Measurements from ENCODE around the gene KRTAP4-9.
"Not testable (repeated sequence)": the region's sequence is repeated elsewhere in the genome, so short reads cannot be mapped to it uniquely, and the experiment has no call there.

KRTAP4-9 gene

DNA sequence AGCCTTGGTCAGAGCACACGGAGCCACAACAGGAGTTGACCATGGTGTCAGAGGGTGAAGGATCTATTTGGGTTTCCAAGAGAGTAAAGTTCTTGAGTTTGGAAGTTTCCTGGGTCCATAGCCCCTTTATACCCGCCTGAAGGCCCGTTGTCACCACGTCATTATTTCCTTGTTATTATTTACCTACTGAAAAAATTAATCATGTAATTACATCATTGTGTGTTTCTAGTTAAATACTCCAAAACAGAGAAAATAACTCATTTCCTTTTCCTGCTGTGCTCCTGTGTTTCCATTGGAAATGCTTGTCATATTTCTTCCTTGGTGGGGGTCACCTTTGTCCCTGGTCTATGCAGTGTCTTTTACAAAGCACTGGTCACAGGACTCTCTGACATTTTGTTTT, 7.1 kb upstream of the KRTAP4-9 start, which contains the start of gene KRTAP4-8:
Gene KRTAP4-8 (minus strand): TSS at position 101 of the 400 bp plus-strand sequence. CDS start 58 bp downstream, at position 43.
- DNase-seq (ENCODE audit: low spot score) = no peak

DNA sequence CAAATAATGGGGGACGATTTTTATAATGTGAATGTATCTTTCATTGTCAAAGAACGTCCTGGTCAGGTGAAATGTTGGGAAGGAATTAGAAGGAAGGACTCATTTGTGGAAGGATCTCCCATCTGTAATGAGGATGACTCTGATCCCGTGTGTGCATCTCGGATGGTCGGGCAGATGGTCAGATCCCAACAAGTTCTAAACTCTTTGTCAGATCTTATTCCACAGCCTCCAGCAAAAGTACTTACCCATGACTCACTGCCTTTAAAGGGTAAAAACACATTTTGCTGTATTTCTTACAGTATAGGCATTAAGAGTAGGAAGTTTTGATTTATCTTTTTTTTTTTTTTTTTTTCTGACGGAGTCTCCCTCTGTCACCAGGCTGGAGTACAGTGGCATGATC, 6.7 kb upstream of the KRTAP4-9 start:
- no peak for DNase-seq (ENCODE audit: low spot score)

DNA sequence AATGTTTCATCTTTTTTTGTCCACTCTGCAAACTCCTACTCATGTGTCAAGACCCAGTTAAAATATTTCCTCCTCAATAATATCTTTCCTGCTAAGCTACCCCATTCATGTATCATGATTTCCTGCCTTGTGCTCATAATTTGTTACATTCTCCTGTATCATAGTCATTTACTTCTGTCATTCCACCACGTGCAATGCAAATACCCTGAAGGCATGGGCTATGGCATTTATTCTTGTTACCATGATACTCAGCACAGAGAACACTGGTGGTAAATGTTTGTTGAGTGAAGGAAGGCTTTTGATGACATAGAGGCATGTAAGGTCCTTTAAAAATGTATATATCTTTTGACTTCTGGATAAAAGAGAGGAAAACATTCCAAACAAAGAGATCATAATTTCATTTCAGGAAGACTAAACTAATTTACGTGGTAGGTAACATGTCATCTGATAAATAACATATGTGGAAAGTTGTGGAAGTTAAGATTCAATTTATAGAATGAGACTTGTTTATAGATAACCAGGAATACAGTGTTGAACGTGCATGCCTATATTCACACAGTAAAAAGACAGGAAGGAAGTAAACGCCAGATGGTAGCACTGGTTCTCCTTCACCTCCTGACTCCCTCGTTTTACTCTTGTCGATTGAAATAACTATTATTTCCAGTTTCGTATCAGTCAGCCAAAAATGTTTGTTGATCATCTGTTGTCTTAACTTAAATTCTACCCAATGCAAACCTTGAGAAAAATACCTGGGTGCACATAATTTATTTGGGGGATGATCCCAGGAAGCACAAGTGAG, 5.3 kb upstream of the KRTAP4-9 start:
- not testable (repeated sequence) for DNase-seq (ENCODE audit: low spot score)

DNA sequence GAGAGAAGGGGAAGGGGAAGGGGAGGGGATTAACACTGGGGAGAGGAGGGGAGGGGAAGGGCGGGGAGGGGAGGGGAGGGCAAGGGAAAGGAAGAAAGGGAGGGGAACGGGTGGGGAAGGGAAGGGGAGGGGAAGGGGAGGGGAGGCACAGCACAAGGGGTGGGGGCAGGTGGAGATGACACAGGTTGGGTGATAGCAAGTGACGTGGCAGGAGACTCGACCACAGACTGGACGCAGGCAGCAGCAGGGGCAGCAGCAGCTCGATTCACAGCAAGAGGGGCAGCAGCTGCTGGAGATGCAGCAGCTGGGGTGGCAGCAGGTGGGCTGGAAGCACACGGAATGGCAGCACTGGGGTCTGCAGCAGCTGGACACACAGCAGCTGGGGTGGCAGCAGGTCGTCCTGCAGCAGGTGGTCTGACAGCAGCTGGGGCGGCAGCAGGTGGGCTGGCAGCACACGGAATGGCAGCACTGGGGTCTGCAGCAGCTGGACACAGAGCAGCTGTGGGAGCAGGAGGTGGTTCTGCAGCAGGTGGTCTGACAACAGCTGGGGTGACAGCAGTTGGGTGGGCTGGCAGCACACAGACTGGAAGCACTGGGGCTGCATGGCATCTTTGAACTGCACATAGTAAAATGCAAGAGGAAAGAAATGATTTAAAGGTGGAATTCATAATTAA, 3.5 kb upstream of the KRTAP4-9 start, which contains the start of gene KRTAP4-16:
Gene KRTAP4-16 (minus strand): TSS at position 624 of the 674 bp plus-strand sequence. CDS start 0 bp downstream, at position 624.
- no peak for DNase-seq (ENCODE audit: low spot score)

DNA sequence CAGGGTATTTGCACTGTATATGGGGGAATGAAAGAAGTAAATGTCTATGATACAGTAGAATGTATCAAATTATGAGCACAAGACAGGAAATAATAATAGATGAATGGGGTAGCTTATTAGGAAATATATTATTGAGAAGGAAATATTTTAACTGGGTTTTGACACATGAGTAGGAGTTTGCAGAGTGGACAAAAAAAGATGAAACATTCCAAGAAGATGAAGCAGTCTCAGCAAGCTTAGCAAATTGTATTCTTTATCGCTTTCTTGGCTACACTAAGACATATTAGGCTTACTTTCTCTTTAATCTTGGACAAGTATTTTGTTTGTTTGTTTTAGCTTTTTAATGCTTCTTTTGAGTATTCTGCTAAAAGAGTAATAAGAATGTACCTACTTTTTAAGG, 1.3 kb upstream of the KRTAP4-9 start:
- no peak for DNase-seq (ENCODE audit: low spot score)

DNA sequence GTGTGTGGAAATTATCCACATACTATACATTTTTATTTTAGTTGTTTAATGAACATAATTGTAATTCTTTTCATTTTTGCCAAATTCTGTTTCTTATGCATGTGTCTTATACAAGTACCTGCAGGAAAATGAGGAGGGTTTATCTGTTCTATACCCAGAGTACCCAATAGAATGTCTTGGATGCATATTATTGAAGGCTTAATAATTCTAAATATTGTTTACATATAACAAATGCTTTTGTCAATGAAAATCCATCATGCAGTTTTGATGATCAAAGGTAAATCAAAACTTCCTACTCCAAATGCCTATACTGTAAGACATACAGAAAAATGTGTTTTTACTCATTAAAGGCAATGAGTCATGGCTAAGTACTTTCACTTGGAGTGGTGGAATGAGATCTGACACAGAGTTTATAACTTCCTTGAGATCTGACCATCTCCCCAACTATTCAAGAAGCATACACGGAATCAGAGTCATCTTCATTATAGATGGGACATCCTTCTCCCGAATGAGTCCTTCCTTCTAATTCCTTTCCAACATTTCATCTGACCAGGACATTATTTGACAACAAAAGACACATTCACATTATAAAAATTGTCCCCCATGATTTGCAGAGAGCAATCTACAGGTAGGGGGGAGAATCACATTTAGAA, 677 bp upstream of the KRTAP4-9 start:
- not testable (repeated sequence) for DNase-seq (ENCODE audit: low spot score)

DNA sequence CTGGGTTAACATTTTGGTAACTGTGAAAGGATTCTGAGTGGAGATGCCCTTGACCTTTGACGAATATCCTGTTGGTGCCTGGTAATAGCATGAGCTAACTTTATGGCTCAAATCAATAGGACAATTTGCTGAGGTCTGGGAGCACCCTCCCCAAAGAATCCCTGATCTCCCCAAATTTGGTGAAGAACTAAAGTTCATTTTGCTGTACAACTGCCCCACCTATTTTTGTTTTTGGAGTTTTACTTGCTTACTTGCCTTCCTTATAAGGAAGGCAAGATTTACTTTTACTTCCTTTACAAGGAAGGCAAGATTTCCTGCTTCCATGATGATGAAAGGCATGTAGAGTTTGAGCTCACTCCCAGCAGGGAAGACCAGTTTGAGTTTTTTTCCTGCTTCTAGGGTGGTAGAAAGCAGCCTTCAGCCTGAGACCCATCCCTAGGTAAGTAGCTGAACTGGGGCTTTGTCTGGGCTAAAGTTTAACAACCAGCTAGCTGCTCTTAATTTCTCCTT, 2.8 kb downstream of the KRTAP4-9 start:
- DNase-seq (ENCODE audit: low spot score) = no peak

DNA sequence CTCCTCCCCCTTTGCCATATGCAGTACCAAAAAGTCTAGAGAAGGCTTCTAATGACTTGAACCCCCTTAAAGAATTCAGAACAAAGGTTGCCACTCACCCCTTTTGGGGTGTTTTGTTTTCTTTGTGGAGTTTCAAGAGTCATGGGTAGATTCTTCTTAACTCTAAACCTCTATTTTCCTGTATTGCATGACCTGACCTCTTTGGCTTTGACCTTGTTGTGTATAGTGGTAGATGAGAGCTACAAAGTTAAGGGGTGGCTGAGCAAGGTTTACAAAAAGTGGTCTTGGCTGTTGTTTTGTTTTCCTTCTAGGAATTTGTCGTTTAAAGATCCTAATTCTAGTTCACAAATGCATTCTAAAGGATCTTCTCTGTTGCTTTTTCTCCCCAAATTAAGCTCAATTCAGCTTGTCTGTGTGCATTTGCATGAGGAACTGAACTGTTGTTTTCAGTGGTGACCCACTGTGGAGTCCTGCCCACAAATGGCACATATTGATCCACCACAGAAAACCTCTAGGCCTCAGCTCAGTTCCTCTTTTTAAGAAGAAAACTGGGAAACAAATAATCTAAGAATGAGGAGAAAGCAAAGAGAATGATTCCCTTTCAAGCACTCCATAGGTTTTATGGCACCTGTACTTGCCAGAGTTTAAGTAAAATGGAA, 3.7 kb downstream of the KRTAP4-9 start:
- not testable (repeated sequence) for DNase-seq (ENCODE audit: low spot score)

DNA sequence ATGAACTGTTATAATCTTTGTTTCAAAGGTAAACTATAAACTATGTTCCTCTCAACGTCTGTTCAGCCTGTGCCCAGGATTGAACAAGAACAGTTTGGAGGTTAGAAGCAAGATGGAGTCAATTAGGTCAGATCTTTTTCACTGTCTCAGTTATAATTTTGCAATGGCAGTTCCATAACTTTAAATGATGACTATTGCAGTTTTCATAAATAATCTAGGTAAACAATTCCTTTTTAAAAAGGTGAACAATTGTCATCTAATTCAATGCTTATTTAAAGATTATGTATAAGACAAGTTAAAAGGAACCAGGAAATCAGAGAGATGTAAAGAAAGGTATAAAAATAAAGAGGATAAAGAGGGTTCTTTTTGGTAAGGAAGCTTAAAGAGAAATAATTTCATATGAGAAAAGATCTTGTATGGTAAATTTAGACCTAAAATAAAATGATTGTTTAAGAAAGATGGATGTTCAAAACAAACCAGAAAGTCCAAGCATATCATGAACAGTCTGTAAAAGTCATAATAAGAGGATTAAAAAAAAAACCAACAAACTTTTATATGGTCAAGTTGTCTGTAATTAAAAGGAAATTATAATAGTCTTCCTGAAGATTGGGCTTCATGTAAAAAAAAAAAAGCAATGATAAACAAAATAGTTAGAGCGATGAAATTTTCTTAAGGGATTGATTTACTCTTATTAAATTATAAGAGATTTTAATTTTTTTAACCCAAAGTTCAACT, 6.1 kb downstream of the KRTAP4-9 start:
- no peak for DNase-seq (ENCODE audit: low spot score)

DNA sequence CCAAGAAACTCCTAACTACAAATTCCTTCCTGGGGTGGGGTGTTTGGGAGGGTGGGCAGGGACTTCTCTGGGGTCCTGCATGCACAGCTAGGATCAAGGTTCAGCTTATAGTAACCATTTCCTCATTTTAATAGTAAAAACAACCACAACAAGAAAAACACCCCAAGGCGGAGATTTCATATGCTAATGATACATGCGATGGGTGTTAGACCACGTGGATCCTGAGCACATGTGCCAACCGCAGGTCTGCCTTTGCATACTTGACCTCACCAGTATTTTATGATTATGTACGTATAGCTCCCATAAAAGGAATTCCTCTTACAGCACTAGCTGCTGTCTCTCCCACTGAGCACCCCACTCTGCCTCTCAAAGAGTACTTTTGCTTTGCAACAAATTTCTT, 11.1 kb downstream of the KRTAP4-9 start:
- DNase-seq (ENCODE audit: low spot score) = peak; percentile 30

DNA sequence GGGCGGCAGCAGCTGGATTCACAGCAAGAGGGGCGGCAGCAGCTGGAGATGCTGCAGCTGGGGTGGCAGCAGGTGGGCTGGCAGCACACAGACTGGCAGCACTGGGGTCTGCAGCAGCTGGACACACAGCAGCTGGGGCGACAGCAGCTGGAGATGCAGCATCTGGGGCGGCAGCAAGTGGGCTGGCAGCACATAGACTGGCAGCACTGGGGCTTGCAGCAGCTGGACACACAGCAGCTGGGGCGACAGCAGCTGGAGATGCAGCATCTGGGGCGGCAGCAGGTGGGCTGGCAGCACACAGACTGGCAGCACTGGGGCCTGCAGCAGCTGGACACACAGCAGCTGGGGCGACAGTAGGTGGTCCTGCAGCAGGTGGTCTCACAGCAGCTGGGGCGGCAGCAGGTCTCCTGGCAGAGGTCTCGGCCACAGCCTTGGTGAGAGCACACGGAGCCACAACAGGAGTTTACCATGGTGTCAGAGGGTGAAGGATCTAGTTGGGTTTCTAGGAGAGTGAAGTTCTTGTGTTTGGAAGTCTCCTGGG, 12.7 kb downstream of the KRTAP4-9 start, which contains the start of gene KRTAP4-11:
Gene KRTAP4-11 (minus strand): TSS at position 528 of the 541 bp plus-strand sequence. CDS start 58 bp downstream, at position 470.
- DNase-seq (ENCODE audit: low spot score) = not testable (repeated sequence)

DNA sequence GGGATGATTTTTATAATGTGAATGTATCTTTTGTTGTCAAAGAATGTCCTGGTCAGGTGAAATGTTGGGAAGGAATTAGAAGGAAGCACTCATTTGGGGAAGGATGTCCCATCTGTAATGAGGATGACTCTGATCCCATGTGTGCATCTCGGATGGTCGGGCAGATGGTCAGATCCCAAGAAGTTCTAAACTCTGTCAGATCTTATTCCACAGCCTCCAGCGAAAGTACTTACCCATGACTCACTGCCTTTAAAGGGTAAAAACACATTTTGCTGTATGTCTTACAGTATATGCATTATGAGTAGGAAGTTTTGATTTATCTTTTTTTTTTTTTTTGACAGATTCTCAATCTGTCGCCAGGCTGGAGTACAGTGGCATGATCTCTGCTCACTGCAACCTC, 13.5 kb downstream of the KRTAP4-9 start:
- no peak for DNase-seq (ENCODE audit: low spot score)

DNA sequence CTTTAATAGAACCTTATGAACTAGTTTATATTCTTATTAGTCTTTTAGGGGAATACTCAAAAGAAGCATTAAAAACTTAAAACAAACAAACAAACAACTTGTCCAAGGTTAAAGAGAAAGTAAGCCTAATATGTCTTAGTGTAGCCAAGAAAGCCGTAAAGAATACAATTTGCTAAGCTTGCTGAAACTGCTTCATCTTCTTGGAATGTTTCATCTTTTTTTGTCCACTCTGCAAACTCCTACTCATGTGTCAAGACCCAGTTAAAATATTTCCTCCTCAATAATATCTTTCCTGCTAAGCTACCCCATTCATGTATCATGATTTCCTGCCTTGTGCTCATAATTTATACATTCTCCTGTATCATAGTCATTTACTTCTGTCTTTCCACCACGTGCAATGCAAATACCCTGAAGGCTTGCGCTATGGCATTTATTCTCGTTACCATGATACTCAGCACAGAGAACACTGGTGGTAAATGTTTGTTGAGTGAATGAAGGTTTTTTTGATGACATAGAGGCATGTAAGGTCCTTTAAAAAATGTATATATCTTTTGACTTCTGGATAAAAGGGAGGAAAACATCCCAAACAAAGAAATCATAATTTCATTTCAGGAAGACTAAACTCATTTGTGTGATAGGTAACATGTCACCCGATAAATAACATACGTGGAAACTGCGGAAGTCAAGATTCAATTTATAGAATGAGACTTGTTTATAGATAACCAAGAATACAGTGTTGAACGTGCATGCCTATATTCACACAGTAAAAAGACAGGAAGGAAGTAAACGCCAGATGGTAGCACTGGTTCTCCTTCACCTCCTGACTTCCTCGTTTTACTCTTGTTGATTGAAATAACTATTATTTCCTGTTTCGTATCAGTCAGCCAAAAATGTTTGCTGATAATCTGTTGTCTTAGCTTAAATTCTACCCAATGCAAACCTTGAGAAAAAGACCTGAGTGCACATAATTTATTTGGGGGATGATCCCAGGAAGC, 14.8 kb downstream of the KRTAP4-9 start:
- peak; percentile 45 for DNase-seq (ENCODE audit: low spot score)

DNA sequence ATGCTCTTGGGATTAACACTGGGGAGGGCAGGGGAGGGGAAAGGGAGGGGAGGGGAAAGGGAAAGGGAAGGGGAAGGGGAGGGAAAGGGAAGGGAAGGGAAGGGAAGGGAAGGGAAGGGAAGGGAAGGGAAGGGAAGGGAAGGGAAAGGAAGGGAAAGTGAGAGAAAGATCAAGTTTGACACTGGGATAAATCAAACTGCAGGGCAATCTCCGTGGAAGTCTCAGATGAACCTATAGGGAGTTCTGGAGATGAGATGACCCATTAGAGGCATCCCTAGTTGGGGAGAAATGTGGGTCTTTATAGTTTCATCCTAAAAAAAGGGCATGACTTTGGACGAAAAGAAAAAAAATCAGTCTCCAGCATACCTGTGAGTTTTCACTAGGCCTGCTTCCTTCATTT, 16.6 kb downstream of the KRTAP4-9 start:
- no peak for DNase-seq (ENCODE audit: low spot score)

DNA sequence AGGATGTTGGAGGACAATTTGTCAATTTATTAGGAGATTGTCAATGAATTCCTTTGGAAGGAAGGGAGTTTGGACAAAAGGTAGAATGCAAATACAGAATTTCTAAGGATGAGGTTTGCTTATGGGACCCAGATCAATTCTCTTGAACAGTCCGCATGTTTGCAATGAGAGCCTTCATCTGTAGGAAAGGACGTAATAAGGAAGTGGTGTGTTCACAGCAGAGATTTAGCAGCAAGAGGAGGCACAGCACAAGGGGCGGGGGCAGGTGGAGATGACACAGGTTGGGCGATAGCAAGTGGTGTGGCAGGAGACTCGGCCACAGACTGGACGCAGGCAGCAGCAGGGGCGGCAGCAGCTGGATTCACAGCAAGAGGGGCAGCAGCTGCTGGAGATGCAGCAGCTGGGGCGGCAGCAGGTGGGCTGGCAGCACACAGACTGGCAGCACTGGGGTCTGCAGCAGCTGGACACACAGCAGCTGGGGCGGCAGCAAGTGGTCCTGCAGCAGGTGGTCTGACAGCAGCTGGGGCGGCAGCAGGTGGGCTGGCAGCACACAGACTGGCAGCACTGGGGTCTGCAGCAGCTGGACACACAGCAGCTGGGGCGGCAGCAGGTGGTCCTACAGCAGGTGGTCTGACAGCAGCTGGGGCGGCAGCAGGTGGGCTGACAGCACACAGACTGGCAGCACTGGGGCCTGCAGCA, 18.3 kb downstream of the KRTAP4-9 start:
- DNase-seq (ENCODE audit: low spot score) = not testable (repeated sequence)

DNA sequence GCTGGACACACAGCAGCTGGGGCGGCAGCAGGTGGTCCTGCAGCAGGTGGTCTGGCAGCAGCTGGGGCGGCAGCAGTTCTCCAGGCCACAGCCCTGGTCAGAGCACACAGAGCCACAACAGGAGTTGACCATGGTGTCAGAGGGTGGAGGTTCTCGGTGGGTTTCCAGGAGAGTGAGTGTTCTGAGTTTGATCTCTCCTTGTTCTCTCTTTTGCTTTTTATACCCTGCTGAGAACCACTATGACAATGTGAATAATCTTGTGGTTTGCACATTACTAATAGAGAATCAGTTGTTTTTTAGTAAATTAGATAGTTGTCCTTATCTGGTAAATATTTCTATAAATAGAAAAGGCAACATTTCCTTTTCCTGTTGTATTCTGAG, 18.8 kb downstream of the KRTAP4-9 start, which contains the start of gene KRTAP4-12:
Gene KRTAP4-12 (minus strand): TSS at position 192 of the 381 bp plus-strand sequence. CDS start 60 bp downstream, at position 132.
- DNase-seq (ENCODE audit: low spot score) = not testable (repeated sequence)

DNA sequence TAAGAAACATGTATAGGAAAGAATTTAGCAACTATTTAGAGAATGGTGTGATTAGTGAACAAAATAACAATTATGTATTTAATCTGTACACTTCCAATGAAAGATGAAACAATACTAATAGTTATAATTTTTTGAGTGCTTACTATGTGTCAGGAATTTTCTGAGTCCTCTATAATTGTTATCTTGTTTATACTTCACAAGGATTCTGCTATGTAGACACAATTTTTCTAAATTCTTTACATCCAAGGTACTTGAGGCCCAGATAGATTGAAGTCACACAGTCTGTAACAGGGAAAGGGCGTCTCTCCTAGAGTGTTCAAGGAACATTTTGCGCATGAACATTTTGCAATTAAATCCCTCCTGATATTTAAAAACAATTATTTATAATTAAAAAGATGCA, 19.9 kb downstream of the KRTAP4-9 start:
- DNase-seq (ENCODE audit: low spot score) = no peak

DNA sequence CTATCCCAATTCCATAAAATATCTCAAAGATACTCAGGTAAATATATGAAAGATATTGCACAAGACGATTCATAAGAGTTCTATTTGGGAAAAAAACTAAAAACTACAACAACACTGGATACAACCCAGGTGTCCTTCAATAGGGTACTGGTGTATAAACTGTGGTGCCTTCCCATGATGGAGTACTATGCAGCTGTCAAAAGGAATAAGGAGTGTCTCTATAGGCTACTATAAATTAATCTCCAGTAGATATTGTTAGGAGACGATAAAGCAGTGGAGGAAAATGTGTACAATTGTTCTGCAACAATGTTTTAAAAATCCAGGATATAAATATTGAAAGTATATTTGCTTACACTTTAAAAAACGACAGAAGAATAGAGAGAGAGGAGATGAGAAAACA, 21.2 kb downstream of the KRTAP4-9 start:
- no peak for DNase-seq (ENCODE audit: low spot score)

DNA sequence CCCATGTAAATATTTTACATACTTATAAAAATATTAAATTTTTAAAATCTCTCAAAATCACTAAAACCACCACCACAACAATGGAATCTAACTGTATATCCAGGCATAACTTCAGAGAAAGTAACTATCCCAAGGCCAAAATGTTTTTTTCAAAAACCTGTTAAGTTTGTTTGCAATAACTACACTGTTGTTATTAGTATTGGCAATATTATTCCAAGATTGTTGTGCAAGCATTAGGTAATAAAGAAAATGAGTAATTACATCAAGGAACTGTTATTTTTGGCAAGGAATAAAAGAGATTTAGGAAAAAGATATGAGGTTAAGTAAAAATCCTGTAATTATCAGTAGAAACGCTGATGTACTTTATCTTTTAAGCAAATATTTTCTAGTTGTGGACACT, 22.2 kb downstream of the KRTAP4-9 start:
- no peak for DNase-seq (ENCODE audit: low spot score)
